Prostate gland (tissue), 2 donors: ENCODE results near the gene RPS3. TPM values are rescaled to one million over a fixed set of nuclear protein-coding genes. Genes with fewer than 3 reads are reported as not detected.

ENCODE experiments used
- DNase-seq: peaks from one replicate; pipeline ENCODE4 v3.0.0-alpha.2; 2019; ENCODE audit warnings: low spot score
- H3K27ac ChIP-seq, 2 donors: fragments of 200-600 bp; sonication (generic); 2 replicates each; pipeline ENCODE4 v1.5.1; 2017 to 2019
- H3K27me3 ChIP-seq: fragments of 200-600 bp; sonication (generic); replicated peaks from 2 replicates; pipeline ENCODE4 v1.5.1; 2019; ENCODE audit not compliant: insufficient read depth
- H3K36me3 ChIP-seq, 2 donors: fragments of 200-600 bp; sonication (generic); 1 replicate in 1 of 2; 2 replicates in 1 of 2; pipeline versions ENCODE4 v1.5.1 to v1.8.1; 2017 to 2019
- H3K4me1 ChIP-seq: fragments of 200-600 bp; sonication (generic); replicated peaks from 2 replicates; pipeline ENCODE4 v1.5.1; 2019
- H3K4me3 ChIP-seq, 2 donors: fragments of 200-600 bp; sonication (generic); 2 replicates each; pipeline ENCODE4 v1.5.1; 2017 to 2019
- H3K9me3 ChIP-seq: fragments of 200-600 bp; sonication (generic); 2 replicates; pipeline ENCODE4 v1.5.1; 2017
- POLR2A ChIP-seq: fragments of 450-650 bp; IDR thresholded peaks from one replicate; pipeline ENCODE4 v1.6.1; 2016; ENCODE audit warnings: antibody characterized with exemption, mild to moderate bottlenecking
- POLR2AphosphoS5 ChIP-seq: sonication (generic); formaldehyde crosslinking; IDR thresholded peaks from one replicate; pipeline ENCODE4 v1.6.1; 2017; ENCODE audit warnings: antibody characterized with exemption
- WGBS: methylation state at CpG from one replicate; pipeline ENCODE4 v1.1.5; 2018; 5-methylcytosine and 5-hydroxymethylcytosine counted together
- intact Hi-C: fragments of 100-400 bp; cut with DNase I; formaldehyde crosslinking; loops from one replicate; pipeline ENCODE4 v1.14.2; 2022
- total RNA-seq, 2 donors: library from RNA; depleted of rRNA; stranded (reverse); fragments of >200 nt; gene quantifications; one replicate each; pipeline ENCODE4 v1.1.0, GENCODE V29; 2016
- TF ChIP-seq, protein P1 (sequence below), 4 experiments: fragments of 200-600 bp in 2 of 4; fragments of 450-650 bp in 2 of 4; sonication (generic) in 2 of 4; IDR thresholded peaks; 1 replicate in 3 of 4; 2 replicates in 1 of 4; pipeline ENCODE4 v1.5.1; 2016 to 2019; ENCODE audit warnings: antibody characterized with exemption in 4 of 4, mild to moderate bottlenecking in 2 of 4, moderate library complexity in 2 of 4

The RPS3 gene
- total RNA-seq, 2 donors from 2014 or later = 890 to 1,636 TPM

DNA sequence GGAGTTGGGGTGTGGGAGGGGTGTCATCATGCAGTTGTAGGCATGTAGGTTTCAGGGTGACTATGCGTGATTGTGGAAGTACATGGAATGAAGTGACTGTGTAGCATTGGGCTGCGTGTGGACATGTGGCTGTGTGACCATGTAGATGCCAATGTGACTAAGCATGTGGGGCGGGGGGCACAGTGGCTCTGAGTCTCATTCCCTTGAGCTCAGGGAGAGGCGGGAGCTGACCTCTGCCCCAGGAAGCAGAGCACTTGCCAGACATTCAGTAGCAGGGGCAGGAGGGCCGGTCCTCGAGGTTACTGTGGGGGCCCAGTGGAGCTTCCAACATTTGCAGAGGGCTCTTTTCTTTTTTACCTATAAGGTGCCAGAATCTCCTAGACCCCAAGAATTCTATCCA lies 34.1 kb downstream of the RPS3 start:
- H3K36me3 ChIP-seq = no peaks in the 10 kb centered on the region
- no peak for DNase-seq
- TF ChIP-seq POLR2A (no peak), POLR2AphosphoS5 (no peak)
- TF ChIP-seq, protein P1, sequence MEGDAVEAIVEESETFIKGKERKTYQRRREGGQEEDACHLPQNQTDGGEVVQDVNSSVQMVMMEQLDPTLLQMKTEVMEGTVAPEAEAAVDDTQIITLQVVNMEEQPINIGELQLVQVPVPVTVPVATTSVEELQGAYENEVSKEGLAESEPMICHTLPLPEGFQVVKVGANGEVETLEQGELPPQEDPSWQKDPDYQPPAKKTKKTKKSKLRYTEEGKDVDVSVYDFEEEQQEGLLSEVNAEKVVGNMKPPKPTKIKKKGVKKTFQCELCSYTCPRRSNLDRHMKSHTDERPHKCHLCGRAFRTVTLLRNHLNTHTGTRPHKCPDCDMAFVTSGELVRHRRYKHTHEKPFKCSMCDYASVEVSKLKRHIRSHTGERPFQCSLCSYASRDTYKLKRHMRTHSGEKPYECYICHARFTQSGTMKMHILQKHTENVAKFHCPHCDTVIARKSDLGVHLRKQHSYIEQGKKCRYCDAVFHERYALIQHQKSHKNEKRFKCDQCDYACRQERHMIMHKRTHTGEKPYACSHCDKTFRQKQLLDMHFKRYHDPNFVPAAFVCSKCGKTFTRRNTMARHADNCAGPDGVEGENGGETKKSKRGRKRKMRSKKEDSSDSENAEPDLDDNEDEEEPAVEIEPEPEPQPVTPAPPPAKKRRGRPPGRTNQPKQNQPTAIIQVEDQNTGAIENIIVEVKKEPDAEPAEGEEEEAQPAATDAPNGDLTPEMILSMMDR (IDR thresholded peaks at IDR 0.05) = no peak
- H3K27me3 ChIP-seq = peaks cover 6% of the 10 kb centered on the region
- no peaks in the 10 kb centered on the region for H3K9me3 ChIP-seq
- WGBS = 83% methylated on average over 5 of the region's 6 CpGs
- H3K4me3 ChIP-seq = no peak overlapping the region
- H3K4me1 ChIP-seq = peaks cover 4% of the 10 kb centered on the region
- intact Hi-C loops = no loop called here
- no peak overlapping the region for H3K27ac ChIP-seq

GRCh38 chr11:75434051-75434450 lies 34.7 kb downstream of the RPS3 start:
- intact Hi-C loops = no loop called here
- Histone ChIP-seq H3K4me3 (no peak overlapping the region), H3K27me3 (peaks cover 6% of the 10 kb centered on the region), H3K27ac (no peak overlapping the region), H3K36me3 (no peaks in the 10 kb centered on the region), H3K9me3 (no peaks in the 10 kb centered on the region), H3K4me1 (peaks cover 4% of the 10 kb centered on the region)
- no peak for DNase-seq
- WGBS = 78% methylated on average over 4 of the region's 4 CpGs
- no peak for TF ChIP-seq POLR2A
- no peak for TF ChIP-seq POLR2AphosphoS5
- TF ChIP-seq, protein P1 (IDR thresholded peaks at IDR 0.05) = no peak

- H3K27ac ChIP-seq = no peak overlapping the region
- H3K9me3 ChIP-seq = no peaks in the 10 kb centered on the region
- no peak overlapping the region for H3K4me3 ChIP-seq
- intact Hi-C loops = no loop called here
- no peaks in the 10 kb centered on the region for H3K36me3 ChIP-seq
- TF ChIP-seq, protein P1 (IDR thresholded peaks at IDR 0.05) = no peak
- no peak for TF ChIP-seq POLR2AphosphoS5
- TF ChIP-seq POLR2A = no peak
- WGBS = 95% methylated on average over 11 of the region's 12 CpGs
- peaks cover 6% of the 10 kb centered on the region for H3K27me3 ChIP-seq
- no peak for DNase-seq
- peaks cover 4% of the 10 kb centered on the region for H3K4me1 ChIP-seq
These were observed 35.7 kb downstream of the RPS3 start for GRCh38 chr11:75434886-75435570.

- TF ChIP-seq, protein P1 (IDR thresholded peaks at IDR 0.05) = no peak
- TF ChIP-seq POLR2AphosphoS5 = no peak
- no peak for TF ChIP-seq POLR2A
- WGBS = 94% methylated on average over 9 of the region's 9 CpGs
- Histone ChIP-seq H3K36me3 (no peaks in the 10 kb centered on the region), H3K27me3 (peaks cover 6% of the 10 kb centered on the region), H3K4me3 (no peak overlapping the region), H3K4me1 (peaks cover under 1% of the 10 kb centered on the region), H3K27ac (no peak overlapping the region), H3K9me3 (no peaks in the 10 kb centered on the region)
- no peak for DNase-seq
- intact Hi-C loops = no loop called here
These were observed 36.2 kb downstream of the RPS3 start for GRCh38 chr11:75435571-75435925.

DNA sequence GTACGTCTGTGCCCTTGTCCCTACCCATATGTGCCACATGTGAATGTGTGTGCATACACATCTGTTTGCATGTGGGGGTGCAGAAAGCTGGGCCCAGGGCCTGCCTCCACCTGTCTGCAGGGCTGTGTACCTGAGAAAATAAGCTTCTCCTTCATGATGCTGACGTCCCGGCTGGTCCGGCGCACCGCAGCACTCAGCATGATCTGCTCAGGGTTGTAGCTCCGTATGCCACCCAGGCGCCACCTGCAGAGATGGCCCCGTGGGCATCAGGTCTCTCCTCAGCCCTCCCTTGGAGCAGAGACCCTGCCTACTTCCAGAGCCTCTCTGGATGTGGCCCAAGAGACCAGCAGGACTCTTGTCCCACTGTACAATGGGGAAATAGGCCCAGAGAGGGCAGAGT lies 37.5 kb downstream of the RPS3 start:
- no peaks in the 10 kb centered on the region for H3K36me3 ChIP-seq
- DNase-seq = no peak
- no peak overlapping the region for H3K4me3 ChIP-seq
- no peak overlapping the region for H3K27ac ChIP-seq
- TF ChIP-seq POLR2A (no peak), POLR2AphosphoS5 (no peak)
- TF ChIP-seq, protein P1 (IDR thresholded peaks at IDR 0.05) = no peak
- H3K27me3 ChIP-seq = peaks cover 6% of the 10 kb centered on the region
- no peaks in the 10 kb centered on the region for H3K9me3 ChIP-seq
- H3K4me1 ChIP-seq = no peaks in the 10 kb centered on the region
- intact Hi-C loops = no loop called here
- WGBS = 95% methylated on average over 9 of the region's 9 CpGs
